ENCODE measurements around the gene FAM174C. TPM values are rescaled to one million over a fixed set of nuclear protein-coding genes. Genes with fewer than 3 reads are reported as not detected.
A peak's percentile ranks its signal among the peaks of the same experiment; 100 is the strongest.

Gene FAM174C
- polyA plus RNA-seq, 4 donors, result 40.0 to 118 (median 82.3) TPM

DNA sequence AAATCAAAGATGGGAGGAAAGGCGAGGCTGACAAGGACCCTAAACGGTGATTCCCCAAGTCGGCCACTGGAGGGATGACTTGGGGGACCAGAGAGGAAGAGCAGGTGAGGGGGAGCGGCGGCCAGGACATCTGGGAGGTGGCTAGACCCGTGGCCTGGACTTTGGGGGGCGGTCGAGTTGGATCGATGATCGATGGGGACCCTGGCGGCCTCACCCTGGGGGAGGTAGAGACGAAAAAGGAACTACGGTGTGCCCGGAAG lies 13.9 kb upstream of the FAM174C start:
- WGBS, 3 donors, result 4 to 12% (median 7%) methylated on average over 14 of the region's 14 CpGs
- no peaks in the 10 kb centered on the region for H3K9me3 ChIP-seq (ENCODE audit: control insufficient read depth in 2 of 2, insufficient read depth in 1 of 2, low read depth in 1 of 2, low read length in 1 of 2)

DNA sequence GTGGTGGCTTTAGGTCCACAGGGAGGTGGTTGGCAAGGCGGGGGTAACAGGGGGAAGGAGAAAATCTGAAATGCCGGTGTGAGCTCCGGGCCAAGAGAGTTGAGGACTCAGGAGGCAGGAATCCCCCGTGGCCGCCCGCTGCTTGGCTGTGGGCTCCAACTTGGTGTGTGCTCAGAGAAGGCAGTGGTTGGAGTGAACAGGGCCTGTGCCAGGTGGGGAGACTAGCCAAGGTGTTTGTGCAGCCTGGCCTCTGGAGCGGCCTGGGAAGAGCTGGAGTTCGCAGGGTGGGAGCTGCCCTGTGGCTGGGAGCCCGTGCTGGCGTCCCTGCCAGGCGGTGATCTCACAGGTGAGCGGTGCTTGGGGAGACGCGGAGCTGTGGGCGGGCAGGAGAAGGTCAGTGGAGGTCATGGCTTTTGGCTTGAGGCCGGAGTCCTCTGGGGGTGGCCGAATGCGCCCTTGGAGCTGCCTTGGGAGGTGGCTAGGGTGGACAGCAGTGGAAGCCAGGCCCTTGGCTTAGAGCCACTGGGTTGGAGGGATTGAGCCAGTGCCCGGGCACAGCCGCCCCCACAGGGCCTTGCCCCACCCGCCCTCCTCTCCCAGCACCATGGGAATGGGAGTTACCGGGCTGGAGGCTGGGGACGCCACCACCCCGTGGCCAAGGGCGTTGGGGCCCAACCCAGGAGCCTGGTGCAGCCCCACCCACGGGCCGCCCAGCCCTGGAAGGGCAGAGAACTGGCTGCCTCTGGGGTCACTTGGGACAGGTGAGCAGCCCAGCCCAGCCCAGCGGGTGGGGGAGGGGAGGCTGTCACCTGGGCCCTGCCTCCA lies 13.3 kb upstream of the FAM174C start:
- Histone ChIP-seq H3K4me1 (ENCODE audit: control insufficient read depth in 3 of 3, insufficient read depth in 2 of 3, low read depth in 1 of 3, low read length in 2 of 3) (peaks cover 8 to 83% (median 15%) of the 10 kb centered on the region in 3 donors), H3K9me3 (ENCODE audit: control insufficient read depth in 2 of 2, insufficient read depth in 1 of 2, low read depth in 1 of 2, low read length in 1 of 2) (no peaks in the 10 kb centered on the region), H3K27ac (ENCODE audit: low read depth in 1 of 3, low read length in 2 of 3) (peak overlapping the region; percentile 99 to 100 (median 99)), H3K36me3 (ENCODE audit: control insufficient read depth in 3 of 3, insufficient read depth in 2 of 3, low read depth in 1 of 3, low read length in 3 of 3) (peaks cover 8 to 36% (median 10%) of the 10 kb centered on the region in 3 donors), H3K27me3 (ENCODE audit: control insufficient read depth in 3 of 3, insufficient read depth in 3 of 3, low read length in 3 of 3) (no peaks in the 10 kb centered on the region), H3K4me3 (ENCODE audit: low read depth in 1 of 3, low read length in 3 of 3) (peak overlapping the region; percentile 59 to 67 (median 62))
- peak; percentile 95 to 98 for DNase-seq
- 7 to 27% (median 16%) methylated on average over 22 to 28 of the region's 28 CpGs for WGBS, 3 donors
- FAIRE-seq, result no peak

More for the DNA sequence above, 13.9 kb upstream of the FAM174C start:
- Histone ChIP-seq H3K4me3 (ENCODE audit: low read depth in 1 of 3, low read length in 3 of 3) (peak overlapping the region; percentile 59 to 67 (median 62)), H3K36me3 (ENCODE audit: control insufficient read depth in 3 of 3, insufficient read depth in 2 of 3, low read depth in 1 of 3, low read length in 3 of 3) (peaks cover 13 to 41% (median 15%) of the 10 kb centered on the region in 3 donors), H3K27me3 (ENCODE audit: control insufficient read depth in 3 of 3, insufficient read depth in 3 of 3, low read length in 3 of 3) (no peaks in the 10 kb centered on the region), H3K4me1 (ENCODE audit: control insufficient read depth in 3 of 3, insufficient read depth in 2 of 3, low read depth in 1 of 3, low read length in 2 of 3) (peaks cover 8 to 87% (median 15%) of the 10 kb centered on the region in 3 donors), H3K27ac (ENCODE audit: low read depth in 1 of 3, low read length in 2 of 3) (peak overlapping the region; percentile 99 to 100 (median 99))
- peak in 1 of 2 donors; percentile 66 for DNase-seq
- FAIRE-seq, result no peak

DNA sequence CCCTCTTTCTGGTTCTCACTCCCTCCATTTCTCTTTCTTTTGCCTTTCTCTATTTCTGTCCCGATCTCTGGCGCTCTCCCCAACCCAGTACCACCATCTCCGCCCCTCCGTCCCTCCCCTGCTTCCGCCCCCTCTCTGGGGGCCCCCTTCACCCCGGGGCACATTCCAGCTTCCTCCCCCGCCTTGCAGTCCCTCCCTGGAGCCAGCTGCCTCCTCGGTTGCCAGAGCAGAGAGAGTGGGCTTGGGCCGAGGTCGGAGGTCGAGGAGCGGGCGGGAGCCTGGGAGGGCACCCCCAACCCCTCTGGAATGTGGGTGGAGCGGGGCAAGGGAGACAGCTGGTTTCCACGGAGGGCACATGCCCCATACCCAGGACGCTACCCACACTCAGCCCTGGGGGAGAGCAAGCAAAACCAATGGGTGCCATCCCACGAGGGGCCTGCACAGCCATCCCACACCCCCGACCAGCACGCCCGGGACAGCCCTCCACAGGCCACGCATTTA lies 12.7 kb upstream of the FAM174C start:
- peak overlapping the region; percentile 99 to 100 (median 99) for H3K27ac ChIP-seq (ENCODE audit: low read depth in 1 of 3, low read length in 2 of 3)
- DNase-seq (no peak), FAIRE-seq (no peak)
- H3K4me3 ChIP-seq (ENCODE audit: low read depth in 1 of 3, low read length in 3 of 3), result peak overlapping the region in 2 of 3 donors; percentile 12
- no peaks in the 10 kb centered on the region for H3K27me3 ChIP-seq (ENCODE audit: control insufficient read depth in 3 of 3, insufficient read depth in 3 of 3, low read length in 3 of 3)
- H3K9me3 ChIP-seq (ENCODE audit: control insufficient read depth in 2 of 2, insufficient read depth in 1 of 2, low read depth in 1 of 2, low read length in 1 of 2), result no peaks in the 10 kb centered on the region
- H3K36me3 ChIP-seq (ENCODE audit: control insufficient read depth in 3 of 3, insufficient read depth in 2 of 3, low read depth in 1 of 3, low read length in 3 of 3), result peaks cover 4 to 29% (median 4%) of the 10 kb centered on the region in 3 donors
- peaks cover 9 to 83% (median 20%) of the 10 kb centered on the region in 3 donors for H3K4me1 ChIP-seq (ENCODE audit: control insufficient read depth in 3 of 3, insufficient read depth in 2 of 3, low read depth in 1 of 3, low read length in 2 of 3)
- 18 to 38% (median 20%) methylated on average over 20 to 21 of the region's 21 CpGs for WGBS, 3 donors

DNA sequence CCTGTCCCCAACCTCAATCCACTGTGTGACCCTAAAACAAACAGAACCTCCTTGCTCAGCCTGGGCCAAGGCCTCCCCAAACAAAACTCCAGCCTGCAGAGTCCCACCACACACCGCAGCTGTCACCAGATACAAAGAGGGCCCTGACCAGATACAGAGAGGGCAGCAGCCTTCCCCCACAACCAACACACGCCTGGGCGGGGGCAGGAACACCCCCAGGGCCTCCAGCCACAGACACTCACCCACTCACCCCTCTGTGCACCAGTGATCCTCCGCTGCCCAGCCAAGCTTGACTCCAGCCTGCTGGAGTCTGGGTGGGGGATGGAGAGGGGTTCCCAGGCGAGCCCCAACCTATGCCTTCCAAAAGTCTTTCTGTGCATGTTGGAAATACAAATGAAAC lies 12.1 kb upstream of the FAM174C start:
- WGBS, 3 donors, result 43 to 61% (median 58%) methylated on average over 5 of the region's 5 CpGs
- H3K4me1 ChIP-seq (ENCODE audit: control insufficient read depth in 3 of 3, insufficient read depth in 2 of 3, low read depth in 1 of 3, low read length in 2 of 3), result peaks cover 8 to 83% (median 20%) of the 10 kb centered on the region in 3 donors

DNA sequence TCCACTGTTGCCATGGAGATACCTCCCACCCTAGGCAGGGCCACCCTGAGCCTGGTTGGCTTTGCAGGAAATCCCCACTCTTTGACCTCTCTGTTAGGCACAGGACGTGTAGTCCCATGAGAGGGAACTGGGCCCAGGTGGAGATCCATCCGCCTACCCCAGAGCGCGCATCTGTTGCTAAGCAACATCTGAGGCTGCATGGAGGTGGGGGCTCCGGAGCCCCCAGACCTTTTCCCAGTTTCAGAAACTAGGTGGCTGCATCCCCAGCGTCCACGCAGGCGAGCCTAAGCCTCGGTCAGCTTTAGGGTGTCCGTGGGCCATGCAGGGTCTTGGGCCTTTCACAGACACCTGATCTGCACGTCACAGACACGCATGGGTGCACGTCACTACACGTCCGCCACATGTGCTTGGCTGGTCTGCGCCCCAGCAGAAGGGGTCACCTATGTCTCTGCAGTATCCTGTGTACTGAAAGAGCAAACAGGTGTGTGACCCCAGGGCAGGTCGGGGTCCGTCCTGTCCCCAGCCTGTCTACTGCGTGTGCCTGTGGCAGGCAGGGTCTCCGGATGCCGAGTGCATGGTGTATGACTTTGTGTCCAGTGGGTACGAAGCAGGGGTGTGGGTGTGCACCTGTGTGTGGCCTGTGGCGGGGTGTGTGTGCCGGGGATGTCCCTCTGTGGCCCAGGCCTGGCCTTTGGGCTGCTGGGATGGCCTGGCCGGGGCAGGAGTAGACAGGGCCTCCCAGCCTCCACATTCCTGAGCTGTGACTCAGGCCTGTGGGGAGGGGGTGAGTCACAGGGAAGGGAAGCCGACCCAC lies 10.3 kb upstream of the FAM174C start:
- Histone ChIP-seq H3K27me3 (ENCODE audit: control insufficient read depth in 3 of 3, insufficient read depth in 3 of 3, low read length in 3 of 3) (no peaks in the 10 kb centered on the region), H3K4me1 (ENCODE audit: control insufficient read depth in 3 of 3, insufficient read depth in 2 of 3, low read depth in 1 of 3, low read length in 2 of 3) (peaks cover 7 to 77% (median 17%) of the 10 kb centered on the region in 3 donors), H3K27ac (ENCODE audit: low read depth in 1 of 3, low read length in 2 of 3) (peak overlapping the region; percentile 78 to 94 (median 86)), H3K9me3 (ENCODE audit: control insufficient read depth in 2 of 2, insufficient read depth in 1 of 2, low read depth in 1 of 2, low read length in 1 of 2) (no peaks in the 10 kb centered on the region), H3K4me3 (ENCODE audit: low read depth in 1 of 3, low read length in 3 of 3) (no peak overlapping the region), H3K36me3 (ENCODE audit: control insufficient read depth in 3 of 3, insufficient read depth in 2 of 3, low read depth in 1 of 3, low read length in 3 of 3) (peaks cover 0 to 16% (median 0%) of the 10 kb centered on the region in 3 donors)
- 68 to 76% (median 74%) methylated on average over 25 to 26 of the region's 26 CpGs for WGBS, 3 donors
- FAIRE-seq, result no peak
- DNase-seq, result peak; percentile 88 to 91

More for the DNA sequence above, 12.1 kb upstream of the FAM174C start:
- DNase-seq (peak in 1 of 2 donors; percentile 42), FAIRE-seq (no peak)
- Histone ChIP-seq H3K9me3 (ENCODE audit: control insufficient read depth in 2 of 2, insufficient read depth in 1 of 2, low read depth in 1 of 2, low read length in 1 of 2) (no peaks in the 10 kb centered on the region), H3K36me3 (ENCODE audit: control insufficient read depth in 3 of 3, insufficient read depth in 2 of 3, low read depth in 1 of 3, low read length in 3 of 3) (peaks cover 0 to 24% (median 0%) of the 10 kb centered on the region in 3 donors), H3K27ac (ENCODE audit: low read depth in 1 of 3, low read length in 2 of 3) (peak overlapping the region; percentile 99 to 100 (median 99)), H3K4me3 (ENCODE audit: low read depth in 1 of 3, low read length in 3 of 3) (peak overlapping the region in 1 of 3 donors; percentile 12), H3K27me3 (ENCODE audit: control insufficient read depth in 3 of 3, insufficient read depth in 3 of 3, low read length in 3 of 3) (no peaks in the 10 kb centered on the region)

DNA sequence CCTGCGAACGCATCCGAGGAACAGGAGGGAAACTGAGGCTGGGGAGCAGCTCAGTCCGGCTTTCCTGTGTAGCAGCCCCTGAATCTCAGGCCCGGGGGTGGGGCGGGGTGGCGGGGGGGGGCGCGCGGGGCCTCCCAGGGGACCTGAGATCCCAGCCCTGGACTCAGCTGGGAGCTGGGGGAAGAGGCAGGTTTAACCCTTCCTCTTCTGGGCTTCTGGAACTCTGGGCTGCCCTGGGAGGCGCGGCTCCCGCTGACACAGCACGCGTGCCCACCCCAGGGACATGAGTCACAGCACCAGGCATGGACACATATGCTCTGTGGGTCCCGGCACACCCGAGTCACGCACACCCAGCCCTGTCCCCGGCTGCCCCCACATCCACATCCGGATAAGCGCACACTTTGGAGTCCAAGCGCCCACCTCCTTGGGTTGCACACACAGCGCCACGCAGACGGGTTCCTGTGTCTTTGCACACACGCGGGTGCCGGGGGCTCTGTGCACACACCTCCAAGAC lies 9.7 kb upstream of the FAM174C start:
- Histone ChIP-seq H3K4me3 (ENCODE audit: low read depth in 1 of 3, low read length in 3 of 3) (peak overlapping the region in 2 of 3 donors; percentile 52 to 55), H3K36me3 (ENCODE audit: control insufficient read depth in 3 of 3, insufficient read depth in 2 of 3, low read depth in 1 of 3, low read length in 3 of 3) (peaks cover 0 to 22% (median 0%) of the 10 kb centered on the region in 3 donors), H3K4me1 (ENCODE audit: control insufficient read depth in 3 of 3, insufficient read depth in 2 of 3, low read depth in 1 of 3, low read length in 2 of 3) (peaks cover 4 to 77% (median 13%) of the 10 kb centered on the region in 3 donors), H3K27me3 (ENCODE audit: control insufficient read depth in 3 of 3, insufficient read depth in 3 of 3, low read length in 3 of 3) (no peaks in the 10 kb centered on the region), H3K9me3 (ENCODE audit: control insufficient read depth in 2 of 2, insufficient read depth in 1 of 2, low read depth in 1 of 2, low read length in 1 of 2) (no peaks in the 10 kb centered on the region), H3K27ac (ENCODE audit: low read depth in 1 of 3, low read length in 2 of 3) (peak overlapping the region; percentile 86 to 94 (median 90))
- 9 to 12% (median 12%) methylated on average over 20 to 28 of the region's 28 CpGs for WGBS, 3 donors
- FAIRE-seq (no peak), DNase-seq (peak; percentile 55 to 79)

DNA sequence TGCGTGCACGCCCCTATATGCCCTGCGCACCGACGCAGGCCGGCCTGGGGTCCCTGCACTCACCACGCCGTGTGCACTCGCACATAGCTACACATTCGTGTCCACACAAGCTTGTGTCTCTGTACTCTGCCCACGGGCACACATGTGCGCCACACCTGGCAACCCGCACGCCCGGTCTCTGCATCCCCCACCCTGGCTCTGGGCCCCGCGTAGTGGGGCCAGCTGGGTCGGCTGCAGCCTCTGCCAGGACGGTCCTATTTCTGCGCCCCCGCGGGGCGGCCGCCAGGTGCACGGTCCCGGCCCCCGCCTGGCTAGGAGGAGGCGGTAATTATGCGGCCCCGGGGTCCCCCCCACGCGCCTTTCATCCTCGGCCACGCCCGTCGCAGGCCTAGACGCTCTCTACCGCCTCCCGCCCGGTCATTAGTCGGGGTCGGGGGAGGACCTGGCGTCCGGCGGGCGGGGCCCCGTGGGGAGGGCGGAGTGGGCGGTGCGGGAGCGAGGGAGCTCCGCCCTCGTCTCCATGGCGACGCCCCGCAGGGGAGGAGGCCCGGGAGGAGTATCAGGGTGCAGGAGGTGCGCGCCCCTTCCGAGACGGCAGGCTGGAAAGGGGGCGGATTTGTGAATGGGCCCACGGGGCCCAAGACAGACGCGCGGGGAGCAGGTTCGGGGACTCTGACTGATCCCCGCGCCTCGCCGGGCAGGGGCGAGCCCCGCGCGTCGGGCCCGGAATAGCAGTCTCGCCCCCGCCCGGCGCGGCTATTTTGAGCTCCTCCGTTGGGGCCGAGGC lies 9.0 kb upstream of the FAM174C start:
- Histone ChIP-seq H3K9me3 (ENCODE audit: control insufficient read depth in 2 of 2, insufficient read depth in 1 of 2, low read depth in 1 of 2, low read length in 1 of 2) (no peaks in the 10 kb centered on the region), H3K36me3 (ENCODE audit: control insufficient read depth in 3 of 3, insufficient read depth in 2 of 3, low read depth in 1 of 3, low read length in 3 of 3) (peaks cover 2 to 29% (median 3%) of the 10 kb centered on the region in 3 donors), H3K27ac (ENCODE audit: low read depth in 1 of 3, low read length in 2 of 3) (peak overlapping the region; percentile 86 to 94 (median 90)), H3K27me3 (ENCODE audit: control insufficient read depth in 3 of 3, insufficient read depth in 3 of 3, low read length in 3 of 3) (no peaks in the 10 kb centered on the region), H3K4me1 (ENCODE audit: control insufficient read depth in 3 of 3, insufficient read depth in 2 of 3, low read depth in 1 of 3, low read length in 2 of 3) (peaks cover 4 to 81% (median 15%) of the 10 kb centered on the region in 3 donors), H3K4me3 (ENCODE audit: low read depth in 1 of 3, low read length in 3 of 3) (peak overlapping the region in 2 of 3 donors; percentile 52 to 55)
- DNase-seq (peak; percentile 96 to 97), FAIRE-seq (no peak)
- 2 to 3% (median 2%) methylated on average over 42 to 84 of the region's 84 CpGs for WGBS, 3 donors
